CD4-positive, alpha-beta T cell (primary cell): Measurements from ENCODE around the gene TM2D1. TPM values are rescaled to one million over a fixed set of nuclear protein-coding genes. Genes with fewer than 3 reads are reported as not detected.

Experiments used
- ATAC-seq: fragments of 200-7000 bp; cut with Tn5 transposase; one replicate; pipeline ENCODE4 v1.10.0; 2022; ENCODE audit warnings: mild to moderate bottlenecking; ENCODE audit not compliant: poor library complexity
- CTCF ChIA-PET: fragments of 350-600 bp; sonication (Branson Sonifier 250); formaldehyde crosslinking; loops from one replicate; lab custom pipeline; 2021; ENCODE audit warnings: antibody characterized with exemption, inconsistent platforms; lab: Charles Lee
- POLR2A ChIA-PET: fragments of 350-600 bp; sonication (Branson Sonifier 250); formaldehyde crosslinking; loops from one replicate; lab custom pipeline; 2021; ENCODE audit warnings: antibody characterized with exemption, inconsistent platforms; lab: Charles Lee
- DNase-seq, 14 experiments: peaks; one replicate each; pipeline ENCODE4 v3.0.0-alpha.2; 2013 to 2020; ENCODE audit warnings: mixed read lengths in 2 of 14
- H3K27ac ChIP-seq, 2 donors: one replicate each; pipeline versions ENCODE4 v1.5.1 to v1.7.0; 2013; ENCODE audit warnings: low read length in 2 of 2, low read depth in 1 of 2, mild to moderate bottlenecking in 1 of 2
- H3K27me3 ChIP-seq, 2 experiments: 1 replicate in 1 of 2; 2 replicates in 1 of 2; pipeline versions ENCODE4 v1.6.1 to v1.7.0; 2013; ENCODE audit warnings: low read length in 2 of 2, control low read depth in 1 of 2, mild to moderate bottlenecking in 1 of 2, moderate library complexity in 1 of 2; ENCODE audit not compliant: insufficient read depth in 2 of 2, control insufficient read depth in 1 of 2
- H3K36me3 ChIP-seq: one replicate; pipeline ENCODE4 v1.6.1; 2013; ENCODE audit warnings: low read length, control low read depth; ENCODE audit not compliant: insufficient read depth
- H3K4me1 ChIP-seq: one replicate; pipeline ENCODE4 v1.6.1; 2013; ENCODE audit warnings: low read length, control low read depth; ENCODE audit not compliant: insufficient read depth
- H3K4me3 ChIP-seq: one replicate; pipeline ENCODE4 v1.5.1; 2013; ENCODE audit warnings: mild to moderate bottlenecking, low read length, moderate library complexity
- H3K9me3 ChIP-seq, 2 experiments: 1 replicate in 1 of 2; 2 replicates in 1 of 2; pipeline versions ENCODE4 v1.6.1 to v1.7.0; 2013; ENCODE audit warnings: low read length in 2 of 2, mild to moderate bottlenecking in 2 of 2, control low read depth in 1 of 2, moderate library complexity in 1 of 2; ENCODE audit not compliant: control insufficient read depth in 1 of 2, insufficient read depth in 1 of 2
- H3K27ac Mint-ChIP-seq: one replicate; pipeline ENCODE4 v1.8.0; 2020; ENCODE audit warnings: mixed read lengths
- H3K27me3 Mint-ChIP-seq: one replicate; pipeline ENCODE4 v1.8.0; 2021; ENCODE audit warnings: mixed read lengths
- H3K36me3 Mint-ChIP-seq: one replicate; pipeline ENCODE4 v1.8.0; 2021; ENCODE audit warnings: low read depth, mixed read lengths
- H3K4me1 Mint-ChIP-seq: one replicate; pipeline ENCODE4 v1.8.0; 2021; ENCODE audit warnings: low read depth, mixed read lengths
- H3K4me3 Mint-ChIP-seq: one replicate; pipeline ENCODE4 v1.8.0; 2020; ENCODE audit warnings: mild to moderate bottlenecking, mixed read lengths
- H3K9me3 Mint-ChIP-seq: one replicate; pipeline ENCODE4 v1.8.0; 2020; ENCODE audit warnings: mixed read lengths
- CTCF ChIP-seq: fragments of 200-600 bp; IDR thresholded peaks from one replicate; pipeline ENCODE4 v1.8.0; 2022; ENCODE audit warnings: antibody characterized with exemption, mild to moderate bottlenecking
- intact Hi-C, 2 experiments: fragments of 100-400 bp; cut with DNase I in 1 of 2; cut with micrococcal nuclease in 1 of 2; formaldehyde crosslinking; loops; one replicate each; pipeline versions ENCODE4 v1.15.1 to v1.9.0; 2023 to 2025; cut with DNase I, micrococcal nuclease
- total RNA-seq, 174 experiments: library from RNA in 2 of 174; stranded (reverse) in 2 of 174; gene quantifications; one replicate each; pipeline ENCODE4 v1.2.3 and lab custom pipeline; 2021 to 2026

TM2D1 gene
- total RNA-seq, 2 experiments from 2014 or later: 12.0 to 13.7 TPM

- Mint-ChIP-seq H3K27me3 (no peaks in the 10 kb centered on the region), H3K4me1 (peaks cover 13% of the 10 kb centered on the region), H3K27ac (no peak overlapping the region), H3K4me3 (no peak overlapping the region), H3K9me3 (no peaks in the 10 kb centered on the region), H3K36me3 (no peaks in the 10 kb centered on the region)
- no peak overlapping the region for H3K27ac ChIP-seq
- CTCF ChIA-PET: no interaction called here
- POLR2A ChIA-PET: no interaction called here
- no peaks in the 10 kb centered on the region for H3K9me3 ChIP-seq
- H3K27me3 ChIP-seq: no peaks in the 10 kb centered on the region
- TF ChIP-seq CTCF: no peak
- ATAC-seq (no peak), DNase-seq (no peak)
- no peaks in the 10 kb centered on the region for H3K36me3 ChIP-seq
- intact Hi-C loops: no loop called here
- peaks cover 13% of the 10 kb centered on the region for H3K4me1 ChIP-seq
- no peak overlapping the region for H3K4me3 ChIP-seq
Measured at GRCh38 chr1:61637470-61637869, 87.5 kb downstream of the TM2D1 start.

- Histone ChIP-seq H3K36me3 (no peaks in the 10 kb centered on the region), H3K27ac (no peak overlapping the region), H3K27me3 (no peaks in the 10 kb centered on the region), H3K9me3 (no peaks in the 10 kb centered on the region), H3K4me3 (no peak overlapping the region), H3K4me1 (peaks cover 10% of the 10 kb centered on the region)
- peaks cover 11% of the 10 kb centered on the region for H3K4me1 Mint-ChIP-seq
- DNase-seq: no peak
- H3K4me3 Mint-ChIP-seq: no peak overlapping the region
- H3K27me3 Mint-ChIP-seq: no peaks in the 10 kb centered on the region
- no peak overlapping the region for H3K27ac Mint-ChIP-seq
- no peaks in the 10 kb centered on the region for H3K36me3 Mint-ChIP-seq
- no peaks in the 10 kb centered on the region for H3K9me3 Mint-ChIP-seq
- POLR2A ChIA-PET: no interaction called here
- no peak for TF ChIP-seq CTCF
- CTCF ChIA-PET: no interaction called here
- no peak for ATAC-seq
- intact Hi-C loops: no loop called here
Measured at GRCh38 chr1:61636814-61637213, 88.1 kb downstream of the TM2D1 start.

- no peaks in the 10 kb centered on the region for H3K9me3 ChIP-seq
- H3K27ac ChIP-seq: no peak overlapping the region
- no peak overlapping the region for H3K27ac Mint-ChIP-seq
- H3K4me1 Mint-ChIP-seq: peaks cover 6% of the 10 kb centered on the region
- no peaks in the 10 kb centered on the region for H3K27me3 ChIP-seq
- no peaks in the 10 kb centered on the region for H3K36me3 ChIP-seq
- TF ChIP-seq CTCF: no peak
- H3K4me3 Mint-ChIP-seq: no peak overlapping the region
- H3K4me3 ChIP-seq: no peak overlapping the region
- no peaks in the 10 kb centered on the region for H3K9me3 Mint-ChIP-seq
- intact Hi-C loops: no loop called here
- H3K4me1 ChIP-seq: peaks cover 7% of the 10 kb centered on the region
- CTCF ChIA-PET: no interaction called here
- no peaks in the 10 kb centered on the region for H3K27me3 Mint-ChIP-seq
- ATAC-seq (no peak), DNase-seq (no peak)
- no peaks in the 10 kb centered on the region for H3K36me3 Mint-ChIP-seq
- POLR2A ChIA-PET: no interaction called here
Measured at GRCh38 chr1:61636376-61636775, 88.6 kb downstream of the TM2D1 start.
